ENCODE results near the gene PRPF31.

The PRPF31 gene

DNA sequence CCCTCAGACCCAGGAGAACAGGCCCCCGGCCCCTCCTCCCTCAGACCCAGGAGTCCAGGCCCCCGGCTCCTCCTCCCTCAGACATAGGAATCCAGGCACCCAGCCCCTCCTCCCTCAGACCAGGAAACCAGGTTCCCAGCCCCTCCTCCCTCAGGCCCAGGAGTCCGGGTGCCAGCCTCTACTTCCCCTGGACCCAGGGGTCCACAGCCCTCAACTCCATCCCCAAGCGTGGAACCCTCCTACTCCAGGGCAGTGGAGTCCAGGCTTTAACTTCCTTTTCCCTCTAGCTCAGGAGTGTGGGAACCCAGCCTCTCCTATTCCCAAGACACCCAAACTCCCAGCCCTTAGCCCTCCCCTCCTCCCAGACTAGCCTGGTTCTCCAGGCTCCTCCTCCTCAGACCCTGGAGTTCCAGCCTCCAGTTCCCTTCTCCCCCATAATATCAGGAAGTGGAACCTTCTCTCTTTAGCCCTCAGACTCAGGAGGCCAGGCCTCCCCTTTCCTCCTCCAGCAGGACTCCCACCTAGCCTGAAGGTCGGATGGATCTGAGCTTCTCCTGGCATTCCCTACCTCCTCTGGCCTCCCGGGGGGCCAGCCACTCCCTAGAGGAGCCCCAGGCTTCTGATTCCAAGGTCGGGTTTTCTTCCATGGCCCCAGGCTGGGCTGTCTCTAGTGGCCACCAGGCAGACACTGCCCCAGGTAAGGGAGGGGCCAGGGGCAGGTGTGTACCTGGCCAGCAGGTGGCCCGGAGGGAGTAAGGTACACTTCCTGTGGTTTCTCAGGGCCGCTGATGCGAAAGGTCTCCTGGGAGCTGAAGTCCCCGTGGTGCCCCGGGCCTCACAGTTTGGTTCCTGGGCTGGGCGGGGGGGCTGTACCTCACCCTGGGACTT is 57.2 kb downstream of the PRPF31 start, which contains the start of gene TMC4:
Gene TMC4 (minus strand): TSS at position 690 of the 888 bp plus-strand sequence. CDS start 43 bp downstream, at position 647.
- H3K9me3 Mint-ChIP-seq: no peaks in the 10 kb centered on the region
- ATAC-seq (replicated peaks) (peak; percentile 35 to 52), DNase-seq (no peak)
- H3K36me3 Mint-ChIP-seq: peaks cover 8 to 18% of the 10 kb centered on the region in 2 donors
- no peak within 1 kb of the TSS for H3K4me3 Mint-ChIP-seq
- peak within 1 kb of the TSS; percentile 16 for H3K27ac Mint-ChIP-seq
- no peaks in the 10 kb centered on the region for H3K27me3 Mint-ChIP-seq
- H3K4me1 Mint-ChIP-seq: peaks cover 18 to 43% of the 10 kb centered on the region in 2 donors

DNA sequence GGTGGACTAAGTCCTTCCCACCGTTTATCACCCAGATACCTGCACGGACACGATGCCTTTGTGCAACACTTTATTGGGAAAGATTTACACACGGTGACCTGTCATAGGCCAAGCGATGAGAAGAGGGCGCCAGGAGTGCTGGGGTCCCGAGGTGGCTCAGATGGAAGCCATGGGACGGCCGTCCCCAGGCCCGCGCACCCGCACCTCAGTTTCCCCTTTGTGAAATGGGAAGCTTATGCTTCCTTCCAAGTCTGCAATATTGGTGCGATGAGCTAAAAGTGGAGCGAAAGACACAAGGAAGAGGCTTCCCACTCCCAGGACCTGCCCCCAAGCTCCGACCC is 57.8 kb downstream of the PRPF31 start:
- Mint-ChIP-seq H3K27me3 (no peaks in the 10 kb centered on the region), H3K4me3 (no peak overlapping the region), H3K4me1 (peaks cover 14 to 38% of the 10 kb centered on the region in 2 donors), H3K36me3 (peaks cover 9 to 23% of the 10 kb centered on the region in 2 donors), H3K27ac (no peak overlapping the region), H3K9me3 (no peaks in the 10 kb centered on the region)
- no peak for DNase-seq
- ATAC-seq (replicated peaks): peak in 1 of 2 donors; percentile 2

DNA sequence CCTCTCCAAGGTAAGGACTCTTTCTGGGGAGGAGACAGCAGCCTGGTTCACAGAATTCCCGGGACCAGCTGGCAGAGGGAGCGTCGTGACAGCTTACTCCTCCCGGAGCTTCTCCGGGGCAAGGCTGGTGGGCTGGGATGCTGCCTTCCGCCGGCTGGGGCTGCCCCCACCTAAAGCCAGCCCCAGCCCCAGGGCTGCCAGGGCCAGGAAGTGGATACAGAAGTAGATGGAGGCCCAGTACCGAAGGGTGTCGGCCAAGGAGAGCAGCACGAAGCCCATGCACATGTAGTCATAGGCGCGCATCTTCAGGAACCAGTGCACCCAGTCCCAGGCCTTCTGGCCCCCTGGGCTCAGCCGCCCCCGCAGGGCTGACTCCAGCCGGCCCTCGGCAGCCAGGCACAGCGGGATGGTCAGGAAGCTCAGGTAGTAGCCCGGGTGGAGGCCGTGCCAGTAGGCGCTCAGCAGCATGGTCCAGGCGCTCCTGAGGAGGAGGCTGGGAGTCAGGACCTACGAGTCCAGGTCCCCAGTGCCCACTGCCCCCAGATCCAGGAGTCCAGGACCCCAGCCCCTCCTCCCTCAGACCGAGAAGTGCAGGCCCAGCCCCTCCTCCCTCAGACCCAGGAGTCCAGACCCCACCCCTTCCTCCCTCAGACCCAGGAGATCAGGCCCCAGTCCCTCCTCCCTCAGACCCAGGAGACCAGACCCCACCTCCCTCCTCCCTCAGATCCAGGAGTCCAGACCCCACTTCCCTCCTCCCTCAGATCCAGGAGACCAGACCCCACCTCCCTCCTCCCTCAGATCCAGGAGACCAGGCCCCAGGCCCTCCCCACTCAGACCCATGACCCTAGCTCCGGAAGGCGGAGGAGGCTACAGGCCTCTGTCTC is 58.6 kb downstream of the PRPF31 start:
- Mint-ChIP-seq H3K4me1 (peaks cover 13 to 35% of the 10 kb centered on the region in 2 donors), H3K9me3 (no peaks in the 10 kb centered on the region), H3K27me3 (no peaks in the 10 kb centered on the region), H3K4me3 (no peak overlapping the region), H3K27ac (no peak overlapping the region), H3K36me3 (peaks cover 15 to 30% of the 10 kb centered on the region in 2 donors)
- no peak for DNase-seq
- ATAC-seq (replicated peaks): no peak

DNA sequence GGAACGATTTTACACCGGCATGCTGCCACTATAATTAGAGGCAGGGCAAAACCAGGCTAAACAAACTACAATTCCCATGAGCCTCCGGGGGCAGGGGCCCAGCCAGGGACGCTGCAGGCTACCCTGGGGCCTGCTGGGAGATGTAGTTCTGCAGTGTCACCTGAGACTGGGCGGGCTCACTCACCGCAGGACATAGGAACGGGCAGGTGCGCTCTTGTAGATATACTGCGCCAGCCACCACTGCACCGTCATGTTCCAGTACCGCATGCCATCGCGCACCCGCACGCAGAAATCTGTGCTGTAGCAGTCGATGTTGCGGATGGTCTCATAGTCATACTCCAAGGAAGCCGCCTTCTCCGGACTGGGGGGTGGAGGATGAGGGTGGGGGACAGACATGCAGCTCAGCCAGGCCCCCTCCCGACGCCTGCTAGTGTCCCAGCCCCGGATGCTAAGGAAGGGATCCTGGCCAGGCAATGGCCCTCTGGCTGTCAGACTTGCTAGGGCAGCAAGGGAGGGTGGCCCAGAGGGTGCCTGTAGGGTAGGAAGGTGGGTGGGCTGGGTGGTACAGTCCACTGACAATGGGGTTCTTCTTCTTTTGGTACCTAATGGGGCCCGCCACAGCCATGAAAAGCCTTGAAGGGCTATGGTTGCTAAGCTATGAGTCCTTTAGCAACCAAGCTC is 63.2 kb downstream of the PRPF31 start:
- peaks cover 25 to 52% of the 10 kb centered on the region in 2 donors for H3K36me3 Mint-ChIP-seq
- no peaks in the 10 kb centered on the region for H3K9me3 Mint-ChIP-seq
- ATAC-seq (replicated peaks) (peak; percentile 88 to 94), DNase-seq (no peak)
- H3K27me3 Mint-ChIP-seq: no peaks in the 10 kb centered on the region
- H3K4me3 Mint-ChIP-seq: no peak overlapping the region
- peaks cover 4 to 24% of the 10 kb centered on the region in 2 donors for H3K4me1 Mint-ChIP-seq
- H3K27ac Mint-ChIP-seq: no peak overlapping the region

DNA sequence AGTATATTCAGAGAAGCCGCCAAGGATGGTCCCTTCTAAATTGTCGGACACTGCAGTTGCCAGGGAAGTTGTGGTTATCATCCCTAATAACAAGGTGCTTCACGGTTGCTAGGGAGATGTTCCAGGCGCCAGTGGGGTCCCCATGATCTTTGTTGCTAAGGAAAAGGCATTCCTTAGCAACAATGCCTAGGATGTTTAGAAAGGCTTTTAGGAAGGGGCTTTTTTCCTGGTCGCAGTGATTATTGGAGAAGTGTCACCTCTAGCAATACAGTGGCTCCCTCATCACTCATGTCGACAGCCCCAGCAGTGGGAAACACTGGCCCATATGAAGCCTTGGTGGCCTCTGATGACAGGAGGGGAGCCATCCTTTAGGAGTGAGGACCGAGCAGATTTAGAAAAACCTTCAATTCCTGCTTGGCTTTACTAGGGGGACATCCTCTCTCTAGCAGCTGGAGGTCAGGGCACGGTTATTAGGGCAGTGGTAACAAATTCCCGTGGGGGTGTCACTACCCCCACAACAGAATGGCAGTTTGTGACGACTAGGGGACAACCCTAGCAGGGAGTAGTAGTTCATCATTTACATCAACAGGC is 63.8 kb downstream of the PRPF31 start:
- Mint-ChIP-seq H3K36me3 (peaks cover 29 to 59% of the 10 kb centered on the region in 2 donors), H3K4me1 (peaks cover 2 to 18% of the 10 kb centered on the region in 2 donors), H3K27me3 (no peaks in the 10 kb centered on the region), H3K27ac (peak overlapping the region; percentile 54), H3K9me3 (no peaks in the 10 kb centered on the region), H3K4me3 (no peak overlapping the region)
- no peak for DNase-seq
- ATAC-seq (replicated peaks): no peak

DNA sequence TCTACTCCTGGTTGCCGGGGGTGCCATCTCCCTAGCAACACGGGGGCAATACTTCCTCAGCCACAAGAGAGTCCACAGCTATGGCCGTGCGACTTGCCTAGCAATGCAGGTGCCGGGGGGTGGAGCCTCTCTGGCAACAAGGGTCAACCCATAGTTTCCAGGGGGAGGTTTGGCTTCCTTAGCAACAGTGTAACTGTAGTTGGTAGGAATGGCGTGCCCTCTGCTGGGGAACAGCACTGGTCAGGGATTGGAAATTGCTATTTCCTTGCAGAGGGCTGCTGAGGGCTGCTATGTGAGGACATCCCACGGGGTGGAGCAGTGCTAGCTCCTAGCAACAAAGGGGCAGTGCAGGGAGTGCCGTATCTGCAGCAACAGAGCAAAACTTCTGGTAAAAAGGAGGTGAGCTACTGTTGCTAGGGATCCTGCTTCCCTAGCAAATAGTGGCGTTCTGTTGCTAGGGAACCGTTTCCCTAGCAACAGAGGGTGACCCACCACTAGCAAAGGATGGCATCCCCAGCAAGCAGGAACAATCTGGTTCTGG is 64.4 kb downstream of the PRPF31 start:
- H3K4me3 Mint-ChIP-seq: no peak overlapping the region
- ATAC-seq (replicated peaks) (peak; percentile 54 to 56), DNase-seq (no peak)
- no peak overlapping the region for H3K27ac Mint-ChIP-seq
- no peaks in the 10 kb centered on the region for H3K27me3 Mint-ChIP-seq
- H3K4me1 Mint-ChIP-seq: peaks cover 2 to 11% of the 10 kb centered on the region in 2 donors
- peaks cover 28 to 54% of the 10 kb centered on the region in 2 donors for H3K36me3 Mint-ChIP-seq
- H3K9me3 Mint-ChIP-seq: no peaks in the 10 kb centered on the region

DNA sequence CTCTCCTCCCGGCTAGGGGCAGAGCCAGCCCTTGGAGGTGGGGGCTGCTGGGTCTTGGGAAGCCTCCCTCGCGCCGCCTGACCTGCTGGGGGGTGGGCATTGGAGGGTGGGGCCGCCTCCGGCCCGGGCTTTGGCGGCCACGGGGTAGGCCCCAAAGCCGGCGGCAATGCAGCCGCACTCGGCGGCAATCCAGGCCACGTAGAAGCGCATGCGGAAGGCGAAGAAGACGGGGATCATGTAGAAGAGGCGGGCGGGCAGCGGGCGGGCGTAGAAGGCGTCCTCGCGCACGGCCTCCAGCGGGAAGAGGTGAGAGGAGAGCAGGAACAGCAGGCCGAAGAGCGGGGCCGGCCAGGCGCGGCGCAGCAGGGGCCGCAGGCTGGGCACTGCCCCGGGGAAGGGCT is 65.1 kb downstream of the PRPF31 start:
- H3K9me3 Mint-ChIP-seq: no peaks in the 10 kb centered on the region
- H3K4me1 Mint-ChIP-seq: peaks cover 0 to 8% of the 10 kb centered on the region in 2 donors
- H3K36me3 Mint-ChIP-seq: peaks cover 31 to 52% of the 10 kb centered on the region in 2 donors
- H3K27ac Mint-ChIP-seq: no peak overlapping the region
- no peaks in the 10 kb centered on the region for H3K27me3 Mint-ChIP-seq
- no peak overlapping the region for H3K4me3 Mint-ChIP-seq
- ATAC-seq (replicated peaks): no peak
- no peak for DNase-seq

All from stimulated activated naive B cell treated with anti-CD40 and anti-IgM and Interleukin-4, amounts not matched to agents 10 μg/mL and 1 μg/mL and 100 μg/mL, for 72 hours (primary cell).